OCI-LY7 (cell line): ENCODE measurements around the gene POC1A. TPM values are rescaled to one million over a fixed set of nuclear protein-coding genes. Genes with fewer than 3 reads are reported as not detected.

Experiments
- BruUV-seq: library from RNA; stranded (reverse); fragments of 400-500 nt; replicated peaks from 2 replicates; lab custom pipeline; 2021; lab: Mats Ljungman, UMichigan
- CTCF ChIA-PET: fragments of 300-600 bp; sonication (Branson Sonifier 250); formaldehyde crosslinking; loops from one replicate; lab custom pipeline; 2022; ENCODE audit warnings: antibody characterized with exemption; ENCODE audit not compliant: unreplicated experiment; lab: Charles Lee
- POLR2A ChIA-PET: fragments of 300-600 bp; sonication (Branson Sonifier 250); formaldehyde crosslinking; loops from one replicate; lab custom pipeline; 2022; ENCODE audit warnings: antibody characterized with exemption; lab: Charles Lee
- DNase-seq: peaks from one replicate; pipeline ENCODE4 v3.0.0-alpha.2; 2015; ENCODE audit warnings: low spot score
- H2AFZ ChIP-seq: fragments of 200-600 bp; sonication (generic), shearing (Covaris generic); 2 replicates; pipeline ENCODE4 v1.6.1; 2014; ENCODE audit warnings: mild to moderate bottlenecking, antibody characterized with exemption, low read length, moderate library complexity
- H3K27ac ChIP-seq: fragments of 200-600 bp; sonication (generic); 2 replicates; pipeline ENCODE4 v1.5.1; 2014; ENCODE audit warnings: mixed run types, low read depth, mild to moderate bottlenecking, moderate library complexity, low read length, inconsistent platforms; ENCODE audit not compliant: poor library complexity, severe bottlenecking
- H3K36me3 ChIP-seq: fragments of 200-600 bp; sonication (generic); 2 replicates; pipeline ENCODE4 v1.6.1; 2014; ENCODE audit warnings: mild to moderate bottlenecking, antibody characterized with exemption, low read length, moderate library complexity, mixed read lengths; ENCODE audit not compliant: insufficient read depth
- H3K4me1 ChIP-seq: fragments of 200-600 bp; sonication (generic); 2 replicates; pipeline ENCODE4 v1.5.1; 2014; ENCODE audit warnings: mild to moderate bottlenecking, low read length; ENCODE audit not compliant: insufficient read depth, poor library complexity, severe bottlenecking
- H3K4me2 ChIP-seq: fragments of 200-600 bp; sonication (generic); 2 replicates; pipeline ENCODE4 v1.6.1; 2014; ENCODE audit warnings: mild to moderate bottlenecking, low read length
- H3K4me3 ChIP-seq: fragments of 200-600 bp; sonication (generic); 2 replicates; pipeline ENCODE4 v1.5.1; 2014; ENCODE audit warnings: mild to moderate bottlenecking, low read depth, low read length; ENCODE audit not compliant: poor library complexity, severe bottlenecking
- H3K79me2 ChIP-seq: fragments of 200-600 bp; sonication (generic); 2 replicates; pipeline ENCODE4 v1.6.1; 2016; ENCODE audit warnings: low read depth, mild to moderate bottlenecking, low read length, moderate library complexity, mixed read lengths; ENCODE audit not compliant: insufficient read depth
- H3K9me2 ChIP-seq: fragments of 200-600 bp; sonication (generic); 2 replicates; pipeline ENCODE4 v1.6.1; 2016; ENCODE audit warnings: mild to moderate bottlenecking, low read length, mixed read lengths; ENCODE audit not compliant: insufficient read depth
- H3K9me3 ChIP-seq: fragments of 200-600 bp; sonication (generic); 2 replicates; pipeline ENCODE4 v1.6.1; 2014; ENCODE audit warnings: mild to moderate bottlenecking, mixed run types, low read length, mixed read lengths
- H4K20me1 ChIP-seq: fragments of 200-600 bp; sonication (generic); 2 replicates; pipeline ENCODE4 v1.6.1; 2014; ENCODE audit warnings: mild to moderate bottlenecking, antibody characterized with exemption, low read length, moderate library complexity, mixed read lengths; ENCODE audit not compliant: insufficient read depth
- EZH2phosphoT487 ChIP-seq: fragments of 200-600 bp; sonication (generic); IDR thresholded peaks from 2 replicates; pipeline ENCODE4 v1.6.1; 2018; ENCODE audit warnings: low read depth, borderline replicate concordance, mild to moderate bottlenecking, mixed run types, antibody characterized with exemption, low read length, moderate library complexity, mixed read lengths
- intact Hi-C: fragments of 100-400 bp; cut with micrococcal nuclease; formaldehyde crosslinking; loops from one replicate; pipeline ENCODE4 v1.10.0; 2022; ENCODE audit not compliant: unreplicated experiment
- total RNA-seq, 2 experiments: library from RNA; depleted of rRNA in 1 of 2; stranded (reverse); fragments of >200 nt in 1 of 2; shearing (Covaris generic) in 1 of 2; gene quantifications; 2 replicates each; pipeline ENCODE4 v1.2.3, GENCODE V29; 2014 to 2022
- TF ChIP-seq, protein P1 (sequence below): fragments of 200-600 bp; sonication (generic); conservative IDR thresholded peaks from 2 replicates; pipeline ENCODE4 v1.5.1; 2014; ENCODE audit warnings: mild to moderate bottlenecking, antibody characterized with exemption, low read length, moderate library complexity, mixed read lengths

POC1A gene
- total RNA-seq, 2 experiments from 2014 or later: 40.0 to 41.0 TPM

DNA sequence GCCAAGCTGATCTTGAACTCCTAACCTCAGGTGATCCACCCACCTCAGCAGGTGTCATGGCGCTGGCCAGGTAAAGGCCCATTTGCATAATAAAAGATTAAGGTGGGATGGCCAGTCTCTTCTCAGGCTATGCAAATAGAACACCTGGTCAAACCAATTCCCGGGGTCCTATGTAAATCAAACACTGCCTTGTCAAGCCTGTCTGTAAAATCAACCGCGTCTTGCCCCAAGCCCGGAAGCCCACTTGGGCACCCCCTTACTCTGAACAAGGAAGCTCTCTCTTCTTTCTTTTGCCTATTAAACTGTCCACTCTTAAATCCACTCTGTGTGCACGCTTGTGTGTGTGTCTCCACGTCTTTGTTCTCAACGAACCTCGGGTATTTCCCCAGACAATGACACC lies 13.0 kb upstream of the POC1A start:
- H2AFZ ChIP-seq: no peak overlapping the region
- TF ChIP-seq, protein P1, sequence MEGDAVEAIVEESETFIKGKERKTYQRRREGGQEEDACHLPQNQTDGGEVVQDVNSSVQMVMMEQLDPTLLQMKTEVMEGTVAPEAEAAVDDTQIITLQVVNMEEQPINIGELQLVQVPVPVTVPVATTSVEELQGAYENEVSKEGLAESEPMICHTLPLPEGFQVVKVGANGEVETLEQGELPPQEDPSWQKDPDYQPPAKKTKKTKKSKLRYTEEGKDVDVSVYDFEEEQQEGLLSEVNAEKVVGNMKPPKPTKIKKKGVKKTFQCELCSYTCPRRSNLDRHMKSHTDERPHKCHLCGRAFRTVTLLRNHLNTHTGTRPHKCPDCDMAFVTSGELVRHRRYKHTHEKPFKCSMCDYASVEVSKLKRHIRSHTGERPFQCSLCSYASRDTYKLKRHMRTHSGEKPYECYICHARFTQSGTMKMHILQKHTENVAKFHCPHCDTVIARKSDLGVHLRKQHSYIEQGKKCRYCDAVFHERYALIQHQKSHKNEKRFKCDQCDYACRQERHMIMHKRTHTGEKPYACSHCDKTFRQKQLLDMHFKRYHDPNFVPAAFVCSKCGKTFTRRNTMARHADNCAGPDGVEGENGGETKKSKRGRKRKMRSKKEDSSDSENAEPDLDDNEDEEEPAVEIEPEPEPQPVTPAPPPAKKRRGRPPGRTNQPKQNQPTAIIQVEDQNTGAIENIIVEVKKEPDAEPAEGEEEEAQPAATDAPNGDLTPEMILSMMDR: no peak
- no peak for TF ChIP-seq EZH2phosphoT487
- H3K4me2 ChIP-seq: no peak overlapping the region
- BruUV-seq: no TSS peak
- no peak for DNase-seq
- H3K36me3 ChIP-seq: no peaks in the 10 kb centered on the region
- H3K27ac ChIP-seq: no peak overlapping the region
- H3K9me2 ChIP-seq: no peaks in the 10 kb centered on the region
- H4K20me1 ChIP-seq: no peaks in the 10 kb centered on the region
- ChIA-PET POLR2A (interaction anchor here (0.7 to 1.1 kb wide), 2 partner anchors 17 to 19 kb away, joined by 4 to 5 read pairs; no protein-coding TSS in a partner anchor), CTCF (no interaction called here)
- H3K4me3 ChIP-seq: no peak overlapping the region
- H3K79me2 ChIP-seq: no peaks in the 10 kb centered on the region
- H3K9me3 ChIP-seq: peaks cover 11% of the 10 kb centered on the region; the same call in 1 of the 2 replicates
- no peaks in the 10 kb centered on the region for H3K4me1 ChIP-seq
- intact Hi-C loops: no loop called here

DNA sequence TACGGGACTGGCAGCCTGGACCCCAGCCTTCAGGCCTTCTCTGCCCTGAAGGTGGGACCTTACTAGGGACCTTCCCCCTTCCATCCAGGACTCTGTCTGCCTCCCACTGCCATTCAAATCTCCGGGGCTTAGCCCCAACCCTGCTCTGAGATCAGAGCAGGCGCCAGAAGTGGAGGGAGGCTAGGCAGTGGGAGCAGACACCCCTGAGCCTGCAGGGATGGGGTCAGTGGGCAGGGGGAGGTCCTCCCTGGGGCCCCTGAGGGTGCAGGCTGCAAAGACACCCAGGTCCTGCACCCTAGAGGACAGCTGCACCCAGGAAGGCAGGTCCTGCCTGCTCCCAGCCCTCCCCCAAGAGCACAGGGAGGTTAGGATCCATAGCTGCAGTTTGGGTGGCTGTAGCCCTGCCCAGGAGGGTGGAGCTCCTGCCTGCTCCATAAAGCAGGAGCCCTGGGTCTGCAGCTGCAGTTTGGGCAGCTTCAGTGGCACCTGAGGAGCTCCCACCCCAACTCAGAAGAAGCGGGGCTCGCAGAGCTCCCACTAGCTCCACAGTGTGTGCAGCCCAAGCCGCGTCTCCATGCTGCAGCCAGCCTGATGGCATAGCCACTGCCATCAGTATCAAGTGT lies 8.1 kb upstream of the POC1A start:
- H3K4me3 ChIP-seq: no peak overlapping the region
- CTCF ChIA-PET: no interaction called here
- no peak for TF ChIP-seq EZH2phosphoT487
- TF ChIP-seq, protein P1: no peak
- POLR2A ChIA-PET: interaction anchor here (0.7 kb wide), 1 partner anchor 529 kb away, joined by 3 read pairs; no protein-coding TSS in a partner anchor
- intact Hi-C loops: no loop called here
- no peaks in the 10 kb centered on the region for H3K4me1 ChIP-seq
- no peaks in the 10 kb centered on the region for H3K79me2 ChIP-seq
- no peak overlapping the region for H3K4me2 ChIP-seq
- peaks cover 11% of the 10 kb centered on the region; the same call in 1 of the 2 replicates for H3K9me3 ChIP-seq
- no peak for DNase-seq
- H2AFZ ChIP-seq: no peak overlapping the region
- no peaks in the 10 kb centered on the region for H3K36me3 ChIP-seq
- BruUV-seq: no TSS peak
- no peak overlapping the region for H3K27ac ChIP-seq
- H4K20me1 ChIP-seq: no peaks in the 10 kb centered on the region
- H3K9me2 ChIP-seq: no peaks in the 10 kb centered on the region

- Histone ChIP-seq H3K4me1 (no peaks in the 10 kb centered on the region), H4K20me1 (no peaks in the 10 kb centered on the region), H3K4me3 (no peak overlapping the region), H3K4me2 (no peak overlapping the region), H3K79me2 (no peaks in the 10 kb centered on the region), H2AFZ (no peak overlapping the region), H3K27ac (no peak overlapping the region), H3K36me3 (no peaks in the 10 kb centered on the region), H3K9me3 (0 out of 2 replicates have a peak, but pooled peaks cover 3% of the 10 kb centered on the region), H3K9me2 (no peaks in the 10 kb centered on the region)
- intact Hi-C loops: no loop called here
- TF ChIP-seq, protein P1: no peak
- TF ChIP-seq EZH2phosphoT487: no peak
- ChIA-PET CTCF (interaction anchor here (0.6 kb wide), 1 partner anchor 37 kb away, joined by 3 read pairs; no protein-coding TSS in a partner anchor), POLR2A (interaction anchor here (0.6 to 0.7 kb wide), 3 partner anchors 10 to 160 kb away, joined by 3 to 5 read pairs (median 4); no protein-coding TSS in a partner anchor)
- DNase-seq: no peak
- BruUV-seq: no TSS peak
Measured at GRCh38 chr3:52159503-52159902, 5.3 kb upstream of the POC1A start.
